HUES6 (cell line): ENCODE results near the gene POLR1H.

Experiments
- H3K27ac ChIP-seq: 2 replicates; pipeline ENCODE4 v1.7.0; 2013; ENCODE audit warnings: low read depth, mild to moderate bottlenecking, low read length, inconsistent platforms
- H3K27me3 ChIP-seq: 2 replicates; pipeline ENCODE4 v1.6.1; 2013; ENCODE audit warnings: low read length; ENCODE audit not compliant: control insufficient read depth, insufficient read depth
- H3K36me3 ChIP-seq: 2 replicates; pipeline ENCODE4 v1.6.1; 2013; ENCODE audit warnings: low read length; ENCODE audit not compliant: control insufficient read depth, insufficient read depth
- H3K4me1 ChIP-seq: 2 replicates; pipeline ENCODE4 v1.6.1; 2013; ENCODE audit warnings: low read length; ENCODE audit not compliant: control insufficient read depth, insufficient read depth
- H3K4me3 ChIP-seq: 2 replicates; pipeline ENCODE4 v1.5.1; 2013; ENCODE audit warnings: low read depth, low read length
- H3K9ac ChIP-seq: one replicate; pipeline ENCODE4 v1.6.1; 2013; ENCODE audit warnings: mild to moderate bottlenecking, low read length
- H3K9me3 ChIP-seq: 2 replicates; pipeline ENCODE4 v1.6.1; 2013; ENCODE audit warnings: low read depth, low read length; ENCODE audit not compliant: control insufficient read depth, insufficient read depth

The POLR1H gene

GRCh38 chr6:30061858-30062458, 893 bp downstream of the POLR1H start:
- no peaks in the 10 kb centered on the region for H3K9me3 ChIP-seq
- H3K4me3 ChIP-seq: peak overlapping the region; percentile 90
- no peak overlapping the region for H3K27ac ChIP-seq
- peak overlapping the region; percentile 85 for H3K9ac ChIP-seq
- H3K36me3 ChIP-seq: peaks cover 10% of the 10 kb centered on the region; the same call in 1 of the 2 replicates
- no peaks in the 10 kb centered on the region for H3K27me3 ChIP-seq
- H3K4me1 ChIP-seq: peaks cover 13% of the 10 kb centered on the region; the same call in 1 of the 2 replicates

- Histone ChIP-seq H3K27ac (no peak overlapping the region), H3K36me3 (0 out of 2 replicates have a peak, but pooled peaks cover 5% of the 10 kb centered on the region), H3K27me3 (no peaks in the 10 kb centered on the region), H3K9me3 (no peaks in the 10 kb centered on the region), H3K4me1 (peaks cover 15% of the 10 kb centered on the region), H3K9ac (no peak overlapping the region), H3K4me3 (peak overlapping the region; percentile 90)
Observed at GRCh38 chr6:30062471-30063178, 1.6 kb downstream of the POLR1H start.

DNA sequence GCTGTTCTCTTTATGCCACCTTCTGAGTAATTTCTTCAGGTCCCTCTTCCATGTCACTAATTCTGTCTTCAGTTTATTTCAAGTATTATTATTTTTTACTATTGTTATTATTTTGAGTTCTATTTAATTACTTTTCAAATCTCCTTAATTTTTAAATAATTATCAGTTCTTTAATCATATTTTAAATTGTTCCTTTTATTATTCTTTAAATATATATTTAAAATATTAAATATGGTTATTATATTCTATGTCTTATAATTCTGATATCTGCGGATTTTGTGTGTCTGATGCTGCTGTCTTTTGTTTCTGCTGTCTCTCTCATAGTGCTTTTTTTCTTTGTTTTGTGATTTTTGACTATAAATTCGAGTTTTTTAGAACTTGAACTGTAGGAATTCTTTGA, 2.2 kb downstream of the POLR1H start:
- Histone ChIP-seq H3K4me3 (no peak overlapping the region), H3K27ac (no peak overlapping the region), H3K36me3 (0 out of 2 replicates have a peak, but pooled peaks cover 2% of the 10 kb centered on the region), H3K27me3 (no peaks in the 10 kb centered on the region), H3K4me1 (peaks cover 17% of the 10 kb centered on the region), H3K9me3 (no peaks in the 10 kb centered on the region), H3K9ac (no peak overlapping the region)

- H3K9ac ChIP-seq: peak overlapping the region; percentile 73
- 0 out of 2 replicates have a peak, but pooled peaks cover 5% of the 10 kb centered on the region for H3K36me3 ChIP-seq
- H3K27ac ChIP-seq: no peak overlapping the region
- H3K9me3 ChIP-seq: no peaks in the 10 kb centered on the region
- peak overlapping the region; percentile 95 for H3K4me3 ChIP-seq
- peaks cover 12% of the 10 kb centered on the region for H3K27me3 ChIP-seq
- H3K4me1 ChIP-seq: peaks cover 15% of the 10 kb centered on the region
Observed at GRCh38 chr6:30066082-30066481, 5.0 kb downstream of the POLR1H start.

GRCh38 chr6:30066577-30067459, 5.8 kb downstream of the POLR1H start, which contains the start of gene PPP1R11:
Gene PPP1R11, plus strand, starts transcription at chr6:30067198. Its CDS starts 213 bp downstream, at chr6:30067411.
- Histone ChIP-seq H3K27ac (0 out of 2 replicates have a peak within 1 kb of the TSS, but pooled peaks have one; percentile 42), H3K36me3 (0 out of 2 replicates have a peak, but pooled peaks cover 5% of the 10 kb centered on the region), H3K9me3 (no peaks in the 10 kb centered on the region), H3K9ac (peak within 1 kb of the TSS; percentile 73), H3K4me1 (peaks cover 20% of the 10 kb centered on the region), H3K4me3 (peak within 1 kb of the TSS; percentile 95), H3K27me3 (peaks cover 20% of the 10 kb centered on the region)

DNA sequence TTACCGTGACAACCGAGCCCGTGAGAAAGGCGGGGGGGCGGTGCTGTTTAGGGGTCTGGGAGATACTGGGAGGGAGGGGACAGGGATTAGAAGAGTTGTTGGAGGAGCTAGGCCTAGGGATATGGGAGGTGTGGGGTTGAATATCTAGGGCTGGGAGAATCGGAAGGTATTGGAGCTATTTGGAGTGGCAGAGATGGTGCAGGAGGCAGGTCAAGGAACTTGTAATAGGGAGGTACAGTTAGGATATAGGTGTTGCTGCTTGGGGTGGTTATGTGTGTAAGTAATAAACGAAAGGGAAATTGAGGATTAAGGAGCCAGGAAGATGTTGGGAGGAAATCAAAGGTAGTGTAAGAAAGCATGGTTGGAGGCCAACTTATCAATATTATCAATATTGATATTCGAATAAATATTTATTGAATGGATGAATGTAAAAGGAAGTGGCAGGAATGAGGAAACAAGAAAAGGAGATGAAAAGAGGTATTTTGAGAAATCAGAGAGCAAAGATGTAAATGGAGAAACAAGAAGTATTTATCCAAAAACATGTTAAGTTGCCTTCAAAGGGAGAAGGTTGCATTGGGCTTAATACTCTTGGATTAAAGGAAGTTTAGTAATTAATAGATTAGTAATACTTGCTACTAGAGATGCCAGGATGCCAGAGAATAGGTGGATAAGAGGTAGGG, 6.5 kb downstream of the POLR1H start:
- Histone ChIP-seq H3K4me3 (peak overlapping the region; percentile 95), H3K27ac (no peak overlapping the region), H3K9me3 (no peaks in the 10 kb centered on the region), H3K9ac (peak overlapping the region; percentile 56), H3K4me1 (peaks cover 16% of the 10 kb centered on the region), H3K36me3 (0 out of 2 replicates have a peak, but pooled peaks cover 5% of the 10 kb centered on the region), H3K27me3 (peaks cover 27% of the 10 kb centered on the region)

GRCh38 chr6:30071081-30071818, 10.2 kb downstream of the POLR1H start:
- Histone ChIP-seq H3K36me3 (0 out of 2 replicates have a peak, but pooled peaks cover 3% of the 10 kb centered on the region), H3K27me3 (peaks cover 64% of the 10 kb centered on the region), H3K9ac (no peak overlapping the region), H3K9me3 (no peaks in the 10 kb centered on the region), H3K4me1 (peaks cover 27% of the 10 kb centered on the region), H3K4me3 (peak overlapping the region; percentile 43), H3K27ac (no peak overlapping the region)

GRCh38 chr6:30071858-30072257, 10.8 kb downstream of the POLR1H start:
- no peak overlapping the region for H3K9ac ChIP-seq
- 0 out of 2 replicates have a peak, but pooled peaks cover 3% of the 10 kb centered on the region for H3K36me3 ChIP-seq
- H3K4me1 ChIP-seq: peaks cover 33% of the 10 kb centered on the region
- peak overlapping the region; percentile 43 for H3K4me3 ChIP-seq
- H3K27me3 ChIP-seq: peaks cover 70% of the 10 kb centered on the region
- H3K9me3 ChIP-seq: no peaks in the 10 kb centered on the region
- no peak overlapping the region for H3K27ac ChIP-seq

GRCh38 chr6:30073489-30074235, 12.6 kb downstream of the POLR1H start:
- Histone ChIP-seq H3K9ac (no peak overlapping the region), H3K4me1 (peaks cover 29% of the 10 kb centered on the region), H3K27me3 (peaks cover 88% of the 10 kb centered on the region), H3K9me3 (no peaks in the 10 kb centered on the region), H3K27ac (no peak overlapping the region), H3K36me3 (0 out of 2 replicates have a peak, but pooled peaks cover 3% of the 10 kb centered on the region), H3K4me3 (peak overlapping the region; percentile 77)
